Activated naive CD8-positive, alpha-beta T cell treated with anti-CD3 and anti-CD28 coated beads, Interleukin-2, amount 50 U/mL, for 24 hours (primary cell): ENCODE data around the gene CLMN.

ENCODE experiments used
- ATAC-seq: fragments of 150-1000 bp; cut with Tn5 transposase; one replicate; pipeline ENCODE4 v1.10.0; 2021
- DNase-seq: peaks from one replicate; pipeline ENCODE4 v3.0.0; 2021
- H3K27ac Mint-ChIP-seq: one replicate; pipeline ENCODE4 v1.8.0; 2021; ENCODE audit warnings: mild to moderate bottlenecking, mixed read lengths
- H3K27me3 Mint-ChIP-seq: one replicate; pipeline ENCODE4 v1.8.0; 2021; ENCODE audit warnings: mixed read lengths
- H3K36me3 Mint-ChIP-seq: one replicate; pipeline ENCODE4 v1.8.0; 2021; ENCODE audit warnings: low read depth, mixed read lengths
- H3K4me1 Mint-ChIP-seq: one replicate; pipeline ENCODE4 v1.8.0; 2021; ENCODE audit warnings: mixed read lengths
- H3K4me3 Mint-ChIP-seq: one replicate; pipeline ENCODE4 v1.8.0; 2021; ENCODE audit warnings: mild to moderate bottlenecking, moderate library complexity, mixed read lengths
- H3K9me3 Mint-ChIP-seq: one replicate; pipeline ENCODE4 v1.8.0; 2021; ENCODE audit warnings: mixed read lengths

Gene CLMN

DNA sequence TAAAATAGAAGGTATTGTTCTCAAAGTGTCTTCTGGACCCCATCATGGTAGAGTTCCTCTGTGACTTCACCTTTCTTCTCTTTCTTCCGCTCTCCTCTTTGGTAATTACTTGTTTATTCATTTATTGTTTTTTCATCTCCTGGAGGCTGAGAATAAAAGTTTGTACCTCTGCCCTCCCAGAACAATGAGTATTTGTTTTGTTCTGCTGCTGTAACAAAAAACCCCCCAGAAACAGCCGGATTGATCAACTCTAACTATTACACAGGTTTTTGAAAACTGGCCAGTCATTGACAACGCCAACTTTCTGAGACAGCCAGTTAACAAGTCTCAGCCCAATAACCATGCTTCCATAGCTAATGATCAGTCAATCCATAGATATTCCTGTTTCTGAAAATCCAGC is 154.2 kb downstream of the CLMN start:
- no peak overlapping the region for H3K4me3 Mint-ChIP-seq
- H3K27me3 Mint-ChIP-seq: no peaks in the 10 kb centered on the region
- no peak overlapping the region for H3K27ac Mint-ChIP-seq
- no peaks in the 10 kb centered on the region for H3K4me1 Mint-ChIP-seq
- peaks cover 20% of the 10 kb centered on the region for H3K9me3 Mint-ChIP-seq
- ATAC-seq (no peak), DNase-seq (no peak)
- peaks cover 5% of the 10 kb centered on the region for H3K36me3 Mint-ChIP-seq

DNA sequence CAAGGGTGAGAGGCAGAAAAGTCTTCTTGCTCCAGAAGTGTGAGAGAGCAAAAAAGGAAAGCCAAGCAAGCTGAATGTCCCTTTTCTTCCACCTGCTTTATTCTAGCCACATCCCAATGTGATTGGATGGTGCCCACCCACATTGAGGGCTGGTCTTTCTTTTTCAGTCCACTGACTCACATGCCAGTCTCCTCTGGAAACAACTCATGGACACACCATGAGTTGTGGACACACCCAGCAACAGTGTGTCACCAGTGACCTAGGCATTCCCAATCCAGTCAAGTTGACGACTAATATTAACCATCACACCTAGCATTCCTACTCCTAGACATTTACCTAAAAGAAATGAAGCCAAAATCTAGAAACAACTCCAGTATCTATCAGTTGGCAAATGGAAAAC is 155.2 kb downstream of the CLMN start:
- DNase-seq (no peak), ATAC-seq (no peak)
- Mint-ChIP-seq H3K27ac (no peak overlapping the region), H3K4me1 (no peaks in the 10 kb centered on the region), H3K4me3 (no peak overlapping the region), H3K27me3 (no peaks in the 10 kb centered on the region), H3K9me3 (peaks cover 20% of the 10 kb centered on the region), H3K36me3 (peaks cover 5% of the 10 kb centered on the region)

DNA sequence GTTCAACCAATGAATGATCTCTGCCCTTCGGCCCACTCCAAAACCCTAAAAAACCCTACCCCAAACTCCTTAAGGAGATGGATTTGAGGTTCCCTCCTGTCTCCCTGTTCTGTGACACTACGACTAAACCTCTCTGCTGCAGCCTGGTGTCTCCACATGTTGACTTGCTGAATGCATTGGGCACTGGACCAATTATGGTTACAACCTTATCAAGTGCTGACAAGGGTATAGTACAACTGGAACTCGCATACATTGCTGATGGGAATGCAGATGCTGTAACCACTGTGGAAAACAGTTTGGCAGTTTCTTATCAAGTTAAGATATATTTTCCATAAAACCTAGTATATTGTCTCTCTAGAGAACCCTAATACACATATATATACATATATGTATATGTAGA is 156.0 kb downstream of the CLMN start:
- Mint-ChIP-seq H3K36me3 (peaks cover 5% of the 10 kb centered on the region), H3K27ac (no peak overlapping the region), H3K4me3 (no peak overlapping the region), H3K27me3 (no peaks in the 10 kb centered on the region), H3K9me3 (peaks cover 20% of the 10 kb centered on the region), H3K4me1 (peaks cover 1% of the 10 kb centered on the region)
- DNase-seq (no peak), ATAC-seq (no peak)

DNA sequence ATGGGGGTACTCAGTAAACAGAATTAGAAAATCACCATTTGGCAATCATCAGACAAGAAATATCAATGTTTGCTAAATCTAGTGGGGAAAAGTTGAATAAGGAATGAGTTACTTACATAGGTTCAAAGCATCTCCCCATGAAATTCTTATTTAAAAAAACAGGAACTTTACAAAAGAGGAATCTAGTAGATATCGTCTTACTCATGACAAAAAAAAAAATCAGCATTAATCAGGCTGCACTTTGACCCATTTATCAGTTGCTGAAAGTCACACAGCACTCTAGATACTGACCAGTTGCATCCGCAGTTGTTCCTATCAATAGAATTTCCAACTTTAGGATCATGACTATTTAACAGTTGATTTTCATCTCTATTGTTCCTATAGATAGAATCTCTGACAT is 156.6 kb downstream of the CLMN start:
- Mint-ChIP-seq H3K36me3 (peaks cover 5% of the 10 kb centered on the region), H3K27me3 (no peaks in the 10 kb centered on the region), H3K4me1 (peaks cover 3% of the 10 kb centered on the region), H3K9me3 (peaks cover 19% of the 10 kb centered on the region), H3K27ac (no peak overlapping the region), H3K4me3 (no peak overlapping the region)
- DNase-seq: no peak
- ATAC-seq: no peak

DNA sequence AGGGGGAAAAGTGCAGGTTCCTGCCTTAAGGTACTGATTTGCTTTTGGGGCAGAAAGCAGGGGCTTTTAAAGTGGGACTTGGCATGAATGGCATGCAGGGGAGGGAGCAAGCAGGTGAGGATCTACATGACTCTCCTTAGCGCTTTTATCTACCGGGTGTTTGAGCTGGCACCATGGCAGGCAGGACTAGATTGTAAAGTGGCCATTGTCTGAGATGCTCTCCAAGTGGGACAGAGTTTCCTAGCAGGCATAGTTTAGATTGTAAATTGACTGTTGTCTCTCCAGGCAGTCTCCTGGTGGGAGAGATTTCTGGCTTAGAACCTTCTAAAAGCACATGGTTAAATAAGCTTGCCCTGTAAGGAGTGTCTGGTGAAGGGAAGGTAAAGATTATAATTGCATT is 157.1 kb downstream of the CLMN start:
- no peaks in the 10 kb centered on the region for H3K27me3 Mint-ChIP-seq
- DNase-seq (no peak), ATAC-seq (no peak)
- peaks cover 5% of the 10 kb centered on the region for H3K36me3 Mint-ChIP-seq
- H3K27ac Mint-ChIP-seq: no peak overlapping the region
- peaks cover 7% of the 10 kb centered on the region for H3K4me1 Mint-ChIP-seq
- no peak overlapping the region for H3K4me3 Mint-ChIP-seq
- H3K9me3 Mint-ChIP-seq: peaks cover 15% of the 10 kb centered on the region

DNA sequence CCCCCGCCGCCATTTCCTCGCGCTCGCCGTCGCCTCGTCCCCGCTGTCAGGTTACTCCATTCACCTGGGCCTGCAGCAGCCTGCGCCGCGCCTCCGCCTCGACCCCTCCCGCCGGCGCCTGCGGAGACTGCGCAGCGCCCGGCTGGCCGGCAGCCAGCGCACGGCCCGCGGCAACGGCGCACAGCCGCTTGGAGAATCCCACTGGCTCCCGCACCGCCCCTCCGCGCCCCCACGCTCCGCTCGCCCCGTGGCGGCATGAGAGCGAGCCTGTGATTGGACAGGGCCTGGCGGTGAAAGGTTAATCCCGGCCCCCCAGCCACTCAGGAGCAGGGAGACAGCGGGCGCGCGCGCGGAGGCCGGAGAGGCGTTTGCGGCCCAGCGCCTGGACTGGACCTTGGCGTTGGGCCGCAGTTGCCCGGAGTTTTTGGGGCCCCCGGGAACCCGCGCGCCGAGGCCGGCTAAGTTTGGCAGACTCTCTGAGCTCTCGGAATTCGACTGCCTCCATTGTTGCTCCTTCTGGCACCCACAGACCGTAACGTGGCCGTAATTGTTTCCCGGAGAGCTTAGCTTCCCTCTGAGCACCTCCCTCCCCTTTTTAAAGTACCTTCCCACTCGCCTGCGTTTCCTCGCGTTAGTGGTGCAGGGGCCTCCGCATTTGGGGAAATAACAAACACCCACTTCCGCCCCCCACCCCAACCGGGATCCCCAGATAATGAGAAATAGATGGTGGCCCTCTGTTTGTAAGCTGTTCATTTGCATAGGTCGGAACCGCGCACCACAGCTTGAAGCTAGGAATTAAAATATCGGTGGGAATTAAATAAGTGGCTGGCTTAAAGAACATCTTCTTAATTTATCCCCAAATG is 162.2 kb downstream of the CLMN start, which contains the start of gene DICER1:
Gene DICER1 (minus strand): TSS at position 203 of the 863 bp plus-strand sequence. CDS start 24,071 bp downstream, outside the sequence.
- Mint-ChIP-seq H3K9me3 (no peaks in the 10 kb centered on the region), H3K4me3 (peak within 1 kb of the TSS; percentile 91), H3K27me3 (no peaks in the 10 kb centered on the region), H3K4me1 (peaks cover 39% of the 10 kb centered on the region), H3K27ac (peak within 1 kb of the TSS; percentile 95), H3K36me3 (peaks cover 14% of the 10 kb centered on the region)
- ATAC-seq: peak; percentile 88
- peak; percentile 97 for DNase-seq

DNA sequence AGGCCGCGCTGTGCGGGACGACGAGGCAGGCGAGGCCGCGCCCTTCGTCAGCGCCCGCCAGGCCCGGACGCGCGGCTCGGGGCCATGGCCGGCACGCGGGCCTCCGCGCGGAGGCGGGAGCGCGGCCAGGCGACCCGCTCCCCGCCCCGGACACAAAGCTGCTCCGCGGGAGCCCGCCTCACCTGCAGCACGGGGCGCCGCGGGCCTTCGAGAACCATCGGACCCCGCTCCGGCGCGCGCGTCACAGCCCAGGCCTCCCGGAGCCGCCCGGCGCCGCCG is 162.7 kb downstream of the CLMN start:
- Mint-ChIP-seq H3K27ac (no peak overlapping the region), H3K4me3 (peak overlapping the region; percentile 91), H3K27me3 (no peaks in the 10 kb centered on the region), H3K36me3 (peaks cover 14% of the 10 kb centered on the region), H3K9me3 (no peaks in the 10 kb centered on the region), H3K4me1 (peaks cover 45% of the 10 kb centered on the region)
- DNase-seq (no peak), ATAC-seq (peak; percentile 30)

DNA sequence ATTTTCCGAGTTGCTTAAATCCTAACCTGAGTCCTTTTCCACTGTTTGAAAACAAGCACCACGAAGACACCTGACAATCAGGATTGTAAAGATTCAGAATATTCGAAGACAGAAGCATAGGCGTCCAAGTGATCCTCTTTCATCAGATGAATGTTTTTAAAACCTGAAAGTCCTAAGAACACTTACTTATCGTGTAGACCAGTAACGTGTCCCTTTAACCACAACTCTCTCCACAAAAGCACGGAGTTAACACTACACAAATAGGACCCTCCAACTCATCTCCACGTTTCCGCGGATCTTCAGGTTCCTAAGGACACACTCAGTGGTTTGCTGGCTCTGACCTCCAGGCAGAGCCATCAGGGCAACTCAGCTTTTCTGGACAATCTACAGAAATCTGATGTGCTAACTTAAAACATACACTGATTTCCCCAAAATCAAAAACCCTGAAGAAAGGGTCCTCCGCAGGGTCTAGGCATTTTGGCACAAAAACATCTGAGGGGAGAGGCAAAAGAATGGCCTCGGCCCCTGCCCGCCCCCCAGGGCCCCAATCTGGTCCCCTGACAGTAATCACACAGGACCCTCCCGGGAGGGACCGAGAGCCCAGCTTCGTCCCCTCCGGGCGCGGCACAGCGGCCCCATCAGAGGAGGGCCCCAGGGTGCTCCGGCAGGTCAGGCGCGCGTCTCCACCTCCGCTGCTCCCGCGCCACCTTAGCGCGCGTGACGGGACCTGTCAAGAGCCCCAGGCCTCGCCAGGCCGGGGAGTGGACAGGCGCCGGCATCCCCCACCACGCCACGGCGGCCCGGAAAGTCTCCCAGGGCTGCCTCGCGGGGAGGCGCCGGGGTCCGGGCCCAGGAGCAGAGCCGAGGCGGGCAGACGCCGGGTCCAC is 163.3 kb downstream of the CLMN start:
- H3K36me3 Mint-ChIP-seq: peaks cover 14% of the 10 kb centered on the region
- peak overlapping the region; percentile 86 for H3K4me3 Mint-ChIP-seq
- DNase-seq (peak; percentile 48), ATAC-seq (peak; percentile 17)
- peaks cover 51% of the 10 kb centered on the region for H3K4me1 Mint-ChIP-seq
- no peaks in the 10 kb centered on the region for H3K9me3 Mint-ChIP-seq
- peak overlapping the region; percentile 79 for H3K27ac Mint-ChIP-seq
- H3K27me3 Mint-ChIP-seq: no peaks in the 10 kb centered on the region

DNA sequence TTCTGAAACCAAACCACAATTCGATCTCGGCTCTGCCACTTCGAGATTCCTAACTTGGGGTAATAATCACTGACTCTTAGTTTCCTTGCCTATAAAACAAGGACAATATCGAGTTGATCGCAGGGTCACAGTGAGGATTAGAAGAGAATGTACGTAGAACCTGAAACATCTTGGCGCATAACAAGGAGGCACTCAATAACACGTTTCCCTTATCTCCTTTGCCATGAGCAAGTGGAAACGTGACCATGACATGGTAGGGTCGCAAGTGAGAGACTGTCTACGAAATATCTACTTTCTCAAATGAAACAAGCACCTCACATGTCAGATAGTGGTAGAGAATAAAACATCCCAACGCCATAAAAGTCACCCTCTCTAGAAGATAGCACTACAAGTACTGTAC is 164.7 kb downstream of the CLMN start:
- ATAC-seq (no peak), DNase-seq (no peak)
- Mint-ChIP-seq H3K9me3 (no peaks in the 10 kb centered on the region), H3K27me3 (no peaks in the 10 kb centered on the region), H3K27ac (peak overlapping the region; percentile 79), H3K36me3 (peaks cover 14% of the 10 kb centered on the region), H3K4me1 (peaks cover 64% of the 10 kb centered on the region), H3K4me3 (peak overlapping the region; percentile 86)

DNA sequence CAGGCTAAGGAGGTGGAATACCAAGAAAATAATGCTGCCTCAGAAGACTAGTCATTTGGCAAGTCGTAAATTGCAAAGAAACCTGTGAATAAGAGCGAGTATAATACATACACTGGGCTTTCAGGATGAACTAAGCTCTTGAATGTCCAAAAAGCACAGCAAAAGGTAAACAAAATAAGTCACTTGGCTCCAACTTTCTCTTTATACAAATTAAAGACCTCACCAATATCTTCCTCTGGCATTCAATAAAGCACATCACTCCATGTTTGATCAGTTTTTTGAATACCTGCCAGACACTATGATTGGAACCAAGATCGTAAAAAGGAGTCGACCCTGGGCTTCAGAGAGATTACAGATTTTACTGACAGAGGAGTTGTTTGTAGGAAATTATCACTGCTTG is 165.8 kb downstream of the CLMN start:
- peaks cover 14% of the 10 kb centered on the region for H3K36me3 Mint-ChIP-seq
- H3K4me3 Mint-ChIP-seq: no peak overlapping the region
- no peaks in the 10 kb centered on the region for H3K27me3 Mint-ChIP-seq
- DNase-seq: no peak
- peaks cover 74% of the 10 kb centered on the region for H3K4me1 Mint-ChIP-seq
- no peak overlapping the region for H3K27ac Mint-ChIP-seq
- H3K9me3 Mint-ChIP-seq: no peaks in the 10 kb centered on the region
- no peak for ATAC-seq

DNA sequence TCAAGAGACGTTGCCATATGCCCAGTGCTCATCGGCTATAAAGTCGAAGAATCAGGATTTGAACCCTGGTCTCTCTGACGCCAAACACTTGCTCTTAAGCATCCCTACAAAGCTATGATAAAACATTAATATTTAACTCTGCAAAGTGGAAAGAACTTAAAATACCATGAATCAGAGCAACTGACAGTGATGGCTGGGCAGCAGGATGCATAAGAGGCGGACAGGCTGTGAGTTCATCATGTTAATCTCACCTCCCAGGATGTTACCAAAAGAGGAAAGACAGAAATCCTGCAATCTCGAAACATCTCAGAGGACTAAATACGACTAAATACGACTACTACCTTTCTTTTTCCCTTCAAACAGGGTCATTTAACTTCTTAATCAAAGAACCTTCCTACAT is 168.1 kb downstream of the CLMN start:
- no peak for DNase-seq
- H3K4me1 Mint-ChIP-seq: peaks cover 83% of the 10 kb centered on the region
- no peak for ATAC-seq
- no peaks in the 10 kb centered on the region for H3K27me3 Mint-ChIP-seq
- peaks cover 21% of the 10 kb centered on the region for H3K36me3 Mint-ChIP-seq
- peaks cover 4% of the 10 kb centered on the region for H3K9me3 Mint-ChIP-seq
- H3K27ac Mint-ChIP-seq: no peak overlapping the region
- no peak overlapping the region for H3K4me3 Mint-ChIP-seq

DNA sequence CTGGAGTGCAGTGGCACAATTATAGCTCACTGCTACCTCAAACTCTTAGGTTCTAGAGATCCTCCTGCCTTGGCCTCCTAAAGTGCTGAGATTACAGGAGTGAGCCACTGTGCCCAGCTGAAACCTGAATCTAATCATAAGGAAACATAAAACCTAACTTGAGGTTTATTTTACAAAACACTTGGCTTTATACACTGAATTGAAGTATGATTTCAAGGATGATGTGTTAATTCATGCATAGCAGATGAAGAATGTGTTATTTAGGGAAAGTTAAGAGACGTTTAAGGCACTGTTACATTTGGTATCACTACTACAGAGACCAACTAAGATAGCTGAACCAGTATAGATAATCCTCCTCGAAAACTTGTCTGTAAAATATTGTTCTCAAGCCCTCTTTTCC is 168.8 kb downstream of the CLMN start:
- Mint-ChIP-seq H3K27me3 (no peaks in the 10 kb centered on the region), H3K27ac (no peak overlapping the region), H3K4me3 (no peak overlapping the region), H3K9me3 (peaks cover 9% of the 10 kb centered on the region), H3K4me1 (peaks cover 85% of the 10 kb centered on the region), H3K36me3 (peaks cover 24% of the 10 kb centered on the region)
- DNase-seq (no peak), ATAC-seq (no peak)

DNA sequence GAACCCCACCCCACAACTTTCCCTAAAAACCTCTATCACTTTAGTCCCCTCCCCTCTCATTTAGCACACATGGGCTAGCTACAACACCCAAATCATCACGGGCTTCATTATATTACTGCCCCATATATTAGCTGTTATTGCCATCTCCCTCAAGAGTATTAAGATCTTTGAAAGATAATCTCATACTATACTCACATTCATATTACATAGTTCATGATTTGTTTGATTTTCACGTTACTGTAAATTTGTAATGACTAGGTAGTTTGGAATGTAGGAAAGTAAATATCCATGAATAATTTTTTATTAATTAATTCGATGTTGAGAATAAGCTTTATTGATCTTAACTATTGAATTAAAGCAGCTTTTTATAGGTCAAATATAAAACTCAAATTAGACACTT is 170.3 kb downstream of the CLMN start:
- peaks cover 18% of the 10 kb centered on the region for H3K9me3 Mint-ChIP-seq
- H3K4me1 Mint-ChIP-seq: peaks cover 79% of the 10 kb centered on the region
- H3K36me3 Mint-ChIP-seq: peaks cover 31% of the 10 kb centered on the region
- H3K27ac Mint-ChIP-seq: no peak overlapping the region
- DNase-seq (no peak), ATAC-seq (no peak)
- no peak overlapping the region for H3K4me3 Mint-ChIP-seq
- H3K27me3 Mint-ChIP-seq: no peaks in the 10 kb centered on the region

DNA sequence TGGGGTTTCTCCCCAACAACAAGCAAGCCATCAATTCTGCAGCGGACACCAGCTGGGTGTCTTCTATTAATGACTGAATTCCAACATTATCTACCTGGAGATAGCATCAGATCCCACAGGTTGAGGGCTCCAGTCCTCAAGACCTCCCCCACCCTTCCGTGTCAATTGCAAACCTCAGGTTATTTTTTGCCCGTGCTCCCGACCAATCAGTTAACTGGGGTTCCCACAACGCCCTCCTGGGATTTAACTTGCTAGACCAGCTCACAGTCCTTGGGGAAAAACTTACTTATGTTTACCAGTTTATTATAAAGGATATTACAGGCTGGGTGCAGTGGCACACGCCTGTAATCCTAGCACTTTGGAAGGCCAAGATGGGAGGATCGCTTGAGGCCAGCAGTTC is 172.1 kb downstream of the CLMN start:
- Mint-ChIP-seq H3K4me3 (no peak overlapping the region), H3K36me3 (peaks cover 22% of the 10 kb centered on the region), H3K4me1 (peaks cover 81% of the 10 kb centered on the region), H3K27me3 (no peaks in the 10 kb centered on the region), H3K9me3 (peaks cover 18% of the 10 kb centered on the region), H3K27ac (no peak overlapping the region)
- ATAC-seq: no peak
- DNase-seq: no peak
